Measurements from ENCODE around the gene TLE1. TPM values are rescaled to one million over a fixed set of nuclear protein-coding genes. Genes with fewer than 3 reads are reported as not detected.

Gene TLE1
- total and polyA plus RNA-seq, 9 donors, result 25.8 to 58.1 (median 41.1) TPM

DNA sequence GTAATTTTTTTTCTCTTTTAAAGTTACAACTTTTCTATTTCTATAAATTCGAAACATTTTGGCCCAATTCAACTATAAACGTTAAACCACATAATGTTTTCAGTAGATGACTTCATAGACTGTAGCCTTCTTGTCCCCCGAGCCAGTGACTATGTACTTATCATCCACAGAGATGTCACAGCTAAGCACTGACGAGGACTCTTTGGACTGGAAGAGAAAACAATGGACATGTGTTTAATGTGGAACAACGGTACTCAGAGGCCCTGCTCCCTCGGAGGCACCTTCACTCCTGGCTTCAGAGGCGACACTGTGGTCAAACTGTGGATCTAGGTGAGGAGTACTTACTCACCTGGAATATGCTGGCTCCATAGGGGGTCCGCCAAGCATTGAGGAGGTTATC, 105.2 kb downstream of the TLE1 start:
- Histone ChIP-seq H3K9me3 (no peaks in the 10 kb centered on the region), H3K27me3 (no peaks in the 10 kb centered on the region), H3K27ac (no peak overlapping the region), H3K4me1 (ENCODE audit: insufficient read depth) (peaks cover 4% of the 10 kb centered on the region), H3K36me3 (no peaks in the 10 kb centered on the region), H3K4me3 (no peak overlapping the region)
- WGBS, 3 donors, result 95 to 98% (median 97%) methylated on average over 8 of the region's 8 CpGs
- no peak for TF ChIP-seq EP300 (IDR thresholded peaks at IDR 0.05)
- no peak for TF ChIP-seq POLR2A (IDR thresholded peaks at IDR 0.05)
- TF ChIP-seq, protein P1, sequence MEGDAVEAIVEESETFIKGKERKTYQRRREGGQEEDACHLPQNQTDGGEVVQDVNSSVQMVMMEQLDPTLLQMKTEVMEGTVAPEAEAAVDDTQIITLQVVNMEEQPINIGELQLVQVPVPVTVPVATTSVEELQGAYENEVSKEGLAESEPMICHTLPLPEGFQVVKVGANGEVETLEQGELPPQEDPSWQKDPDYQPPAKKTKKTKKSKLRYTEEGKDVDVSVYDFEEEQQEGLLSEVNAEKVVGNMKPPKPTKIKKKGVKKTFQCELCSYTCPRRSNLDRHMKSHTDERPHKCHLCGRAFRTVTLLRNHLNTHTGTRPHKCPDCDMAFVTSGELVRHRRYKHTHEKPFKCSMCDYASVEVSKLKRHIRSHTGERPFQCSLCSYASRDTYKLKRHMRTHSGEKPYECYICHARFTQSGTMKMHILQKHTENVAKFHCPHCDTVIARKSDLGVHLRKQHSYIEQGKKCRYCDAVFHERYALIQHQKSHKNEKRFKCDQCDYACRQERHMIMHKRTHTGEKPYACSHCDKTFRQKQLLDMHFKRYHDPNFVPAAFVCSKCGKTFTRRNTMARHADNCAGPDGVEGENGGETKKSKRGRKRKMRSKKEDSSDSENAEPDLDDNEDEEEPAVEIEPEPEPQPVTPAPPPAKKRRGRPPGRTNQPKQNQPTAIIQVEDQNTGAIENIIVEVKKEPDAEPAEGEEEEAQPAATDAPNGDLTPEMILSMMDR (IDR thresholded peaks at IDR 0.05), result no peak
- intact Hi-C loops (cut with DNase I), result no loop called here
- no peak for DNase-seq

DNA sequence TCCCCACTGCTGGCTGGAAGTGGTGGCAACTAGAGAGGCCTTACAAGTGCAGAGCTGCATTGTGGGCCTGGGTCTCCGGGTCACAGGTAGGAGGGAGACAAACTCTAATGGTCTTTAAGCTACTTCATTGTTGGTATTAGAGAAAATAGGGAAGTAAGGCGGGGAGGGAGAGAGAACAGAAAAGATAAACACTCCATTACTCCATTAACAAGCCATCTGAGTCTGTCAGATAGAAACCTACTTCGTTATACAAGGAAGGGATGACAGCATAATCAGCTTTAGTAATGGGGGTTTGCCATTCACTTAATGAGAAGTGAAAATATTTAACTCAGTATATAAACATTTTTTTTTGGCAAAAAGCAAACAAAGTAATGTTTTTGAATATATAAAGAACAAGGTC, 107.4 kb downstream of the TLE1 start:
- TF ChIP-seq EP300 (IDR thresholded peaks at IDR 0.05) (no peak), POLR2A (IDR thresholded peaks at IDR 0.05) (no peak)
- TF ChIP-seq, protein P1 (IDR thresholded peaks at IDR 0.05), result no peak
- H3K4me1 ChIP-seq (ENCODE audit: insufficient read depth), result peaks cover 4% of the 10 kb centered on the region
- no peak for DNase-seq
- no peak overlapping the region for H3K4me3 ChIP-seq
- no peaks in the 10 kb centered on the region for H3K27me3 ChIP-seq
- 41 to 65% (median 46%) methylated on average over 3 of the region's 3 CpGs for WGBS, 3 donors
- intact Hi-C loops (cut with DNase I), result no loop called here
- H3K9me3 ChIP-seq, result no peaks in the 10 kb centered on the region
- no peak overlapping the region for H3K27ac ChIP-seq
- no peaks in the 10 kb centered on the region for H3K36me3 ChIP-seq

DNA sequence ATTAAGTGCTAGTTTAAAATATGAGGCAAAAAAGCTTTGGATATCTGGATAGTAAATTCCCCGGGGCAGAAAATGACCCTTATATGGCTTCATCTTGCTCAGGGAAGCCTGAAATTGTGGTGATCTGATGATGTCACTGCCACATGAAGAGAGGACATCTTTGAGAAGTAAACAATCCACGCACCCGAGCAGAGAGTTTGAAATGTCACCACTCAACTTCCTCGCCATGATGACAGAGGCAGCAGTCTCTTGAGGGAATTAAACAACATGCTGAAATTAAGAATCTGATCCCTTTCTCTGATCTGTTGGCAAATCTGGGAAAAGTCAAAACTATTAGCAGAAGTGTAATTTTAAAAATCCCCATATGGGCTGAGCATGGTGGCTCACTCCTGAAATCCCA, 110.0 kb downstream of the TLE1 start:
- Histone ChIP-seq H3K27ac (no peak overlapping the region), H3K36me3 (no peaks in the 10 kb centered on the region), H3K4me3 (no peak overlapping the region), H3K4me1 (ENCODE audit: insufficient read depth) (peaks cover 4% of the 10 kb centered on the region), H3K9me3 (no peaks in the 10 kb centered on the region), H3K27me3 (no peaks in the 10 kb centered on the region)
- TF ChIP-seq, protein P1 (IDR thresholded peaks at IDR 0.05), result no peak
- TF ChIP-seq POLR2A (IDR thresholded peaks at IDR 0.05) (no peak), EP300 (IDR thresholded peaks at IDR 0.05) (no peak)
- WGBS, 3 donors, result 86 to 93% (median 92%) methylated on average over 4 of the region's 4 CpGs
- intact Hi-C loops (cut with DNase I), result no loop called here
- DNase-seq, result no peak

DNA sequence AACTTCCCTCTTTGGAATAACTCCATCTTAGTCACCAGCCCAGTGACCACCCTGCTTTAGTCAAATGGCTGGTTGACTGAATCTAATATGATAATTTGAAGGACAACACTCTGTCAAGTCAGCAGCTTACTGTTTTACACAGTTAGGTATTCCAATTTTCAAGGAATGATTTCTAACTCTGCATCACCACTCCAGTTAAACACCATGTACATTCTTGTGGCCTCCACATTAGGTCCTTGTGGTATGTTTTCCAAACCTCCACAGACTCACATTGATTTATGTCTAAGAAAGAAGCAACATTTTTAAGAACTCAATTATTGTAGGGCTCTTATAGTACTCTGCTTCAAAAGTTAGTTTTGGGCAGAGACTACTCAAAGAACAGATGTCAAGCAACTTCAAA, 110.7 kb downstream of the TLE1 start:
- H3K9me3 ChIP-seq, result no peaks in the 10 kb centered on the region
- no peak overlapping the region for H3K4me3 ChIP-seq
- TF ChIP-seq, protein P1 (IDR thresholded peaks at IDR 0.05), result no peak
- TF ChIP-seq POLR2A (IDR thresholded peaks at IDR 0.05) (no peak), EP300 (IDR thresholded peaks at IDR 0.05) (no peak)
- DNase-seq, result no peak
- H3K4me1 ChIP-seq (ENCODE audit: insufficient read depth), result peaks cover 4% of the 10 kb centered on the region
- intact Hi-C loops (cut with DNase I), result no loop called here
- no peak overlapping the region for H3K27ac ChIP-seq
- H3K27me3 ChIP-seq, result no peaks in the 10 kb centered on the region
- no peaks in the 10 kb centered on the region for H3K36me3 ChIP-seq

DNA sequence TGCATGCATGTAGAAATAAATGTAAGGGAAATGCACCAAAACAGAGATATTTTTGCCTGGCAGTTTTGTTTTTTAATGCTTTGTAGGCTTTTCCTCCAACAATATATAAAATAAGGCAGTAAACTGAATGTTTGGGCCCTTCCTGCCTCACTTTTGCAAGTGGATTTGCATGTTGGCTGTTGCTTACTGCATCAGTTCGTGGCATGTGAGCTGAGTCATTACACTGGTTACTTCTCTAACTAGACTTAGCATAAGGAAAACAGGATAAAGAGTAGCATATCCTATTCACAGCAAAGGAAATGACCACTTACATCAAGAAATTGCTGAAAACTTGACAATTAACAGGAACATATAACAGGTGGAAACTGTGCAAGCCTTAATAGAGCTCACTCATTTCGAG, 113.4 kb downstream of the TLE1 start:
- 34 to 78% (median 46%) methylated on average over 2 of the region's 2 CpGs for WGBS, 3 donors
- Histone ChIP-seq H3K27ac (no peak overlapping the region), H3K4me3 (no peak overlapping the region), H3K36me3 (no peaks in the 10 kb centered on the region), H3K9me3 (no peaks in the 10 kb centered on the region), H3K27me3 (no peaks in the 10 kb centered on the region), H3K4me1 (ENCODE audit: insufficient read depth) (no peaks in the 10 kb centered on the region)
- intact Hi-C loops (cut with DNase I), result no loop called here
- TF ChIP-seq, protein P1 (IDR thresholded peaks at IDR 0.05), result no peak
- no peak for TF ChIP-seq POLR2A (IDR thresholded peaks at IDR 0.05)
- TF ChIP-seq EP300 (IDR thresholded peaks at IDR 0.05), result no peak
- DNase-seq, result no peak
